GM12891 (cell line): ENCODE measurements around the gene ENAH.

Experiments
- PAX5 ChIP-seq: IDR thresholded peaks from 2 replicates; pipeline ENCODE4 v1.6.1; 2011; ENCODE audit warnings: low read length, moderate library complexity, mild to moderate bottlenecking; ENCODE audit not compliant: insufficient read depth, severe bottlenecking
- POLR2A ChIP-seq: IDR thresholded peaks from 2 replicates; pipeline ENCODE4 v1.6.1; 2011; ENCODE audit warnings: low read depth, low read length, control low read depth
- POLR2AphosphoS5 ChIP-seq: IDR thresholded peaks from 2 replicates; pipeline ENCODE4 v1.6.1; 2011; ENCODE audit warnings: low read depth, low read length, control low read depth
- SPI1 ChIP-seq: IDR thresholded peaks from 2 replicates; pipeline ENCODE4 v1.6.1; 2011; ENCODE audit warnings: low read depth, low read length, control low read depth
- TAF1 ChIP-seq: IDR thresholded peaks from 2 replicates; pipeline ENCODE4 v1.6.1; 2011; ENCODE audit warnings: low read depth, low read length, control low read depth

DNA sequence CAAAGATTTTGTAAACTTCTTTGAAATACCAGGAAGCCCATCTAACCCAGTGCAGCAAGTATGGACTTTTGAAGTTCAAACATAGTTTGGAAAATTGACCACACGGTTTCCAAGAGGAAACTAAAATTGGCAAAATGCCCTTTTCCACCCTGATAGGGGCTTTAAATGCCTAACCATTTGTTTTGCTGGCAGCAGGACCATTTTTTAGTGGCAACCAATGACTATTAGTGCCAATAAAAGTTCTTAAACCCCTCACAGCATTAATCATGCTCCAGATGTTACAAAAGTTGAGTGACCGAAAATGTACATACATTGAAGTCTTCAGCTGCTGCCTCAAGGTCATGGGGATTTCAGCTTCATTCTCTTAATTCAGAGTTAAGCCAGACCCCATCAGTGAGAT is 46.4 kb upstream of the ENAH start:
- TF ChIP-seq POLR2A (no peak), POLR2AphosphoS5 (no peak), TAF1 (no peak), SPI1 (no peak), PAX5 (no peak)
